GM19035 (cell line): ENCODE measurements around the gene RAB12.

ENCODE experiments used
- ATAC-seq: cut with Tn5 transposase; IDR thresholded peaks from one replicate; pipeline ENCODE4 v1.9.1; 2021; ENCODE audit not compliant: unreplicated experiment

RAB12 gene

DNA sequence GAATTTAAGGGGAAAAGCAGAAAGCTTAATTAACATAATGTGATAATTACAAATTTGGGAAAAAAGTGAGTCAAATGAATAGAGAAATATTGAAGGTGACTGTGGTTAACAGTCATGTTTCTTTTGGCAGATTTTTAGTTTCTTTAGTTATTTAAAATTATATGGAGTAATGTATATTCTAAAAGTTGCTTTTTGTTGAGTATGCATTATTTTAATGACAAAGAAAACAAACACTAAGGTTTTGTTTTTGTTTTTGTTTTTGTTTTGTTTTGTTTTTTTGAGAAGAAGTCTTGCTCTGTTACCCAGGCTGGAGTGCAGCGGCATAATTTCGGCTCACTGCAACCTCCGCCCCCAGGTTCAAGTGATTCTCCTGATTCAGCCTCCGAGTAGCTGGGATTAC, 65.8 kb downstream of the RAB12 start:
- no peak for ATAC-seq

DNA sequence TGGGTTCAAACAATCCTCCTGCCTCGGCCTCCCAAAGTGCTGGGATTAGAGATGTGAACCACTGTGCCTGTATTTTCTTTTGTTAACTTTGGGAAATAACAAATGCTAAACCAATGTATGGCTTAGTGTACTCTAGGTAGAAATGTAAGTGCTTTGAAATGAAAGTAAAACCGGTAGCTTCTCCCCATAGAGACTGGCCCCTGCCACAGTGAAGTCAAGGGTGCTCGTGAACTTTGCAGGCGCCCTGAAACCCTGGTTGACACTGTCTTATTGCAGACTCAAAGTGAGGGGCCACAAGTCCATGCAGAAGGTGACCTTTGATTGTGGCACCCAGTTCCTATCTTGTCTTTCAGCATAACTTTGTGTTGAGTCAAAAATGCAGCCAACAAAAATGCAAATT, 72.0 kb downstream of the RAB12 start:
- ATAC-seq: no peak

DNA sequence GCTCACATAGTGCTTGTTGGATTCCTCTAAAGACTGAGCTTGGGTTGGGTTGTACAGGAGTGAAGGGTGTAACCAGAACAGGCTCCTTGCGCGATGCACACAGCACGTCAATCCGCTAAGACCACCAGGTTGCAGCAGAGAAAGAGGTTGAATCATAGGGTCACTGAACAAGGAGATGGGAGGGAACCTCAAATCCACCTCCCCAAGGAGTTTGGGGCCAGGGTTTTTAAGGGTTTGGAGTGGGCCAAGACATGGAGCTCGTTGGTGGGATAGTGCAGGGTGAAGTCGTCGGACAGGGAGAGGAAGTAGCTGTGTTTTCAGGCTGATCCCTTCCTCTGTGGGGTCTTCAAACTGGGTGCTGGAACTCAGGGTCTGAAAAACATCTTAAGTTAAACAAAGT, 75.3 kb downstream of the RAB12 start:
- no peak for ATAC-seq

DNA sequence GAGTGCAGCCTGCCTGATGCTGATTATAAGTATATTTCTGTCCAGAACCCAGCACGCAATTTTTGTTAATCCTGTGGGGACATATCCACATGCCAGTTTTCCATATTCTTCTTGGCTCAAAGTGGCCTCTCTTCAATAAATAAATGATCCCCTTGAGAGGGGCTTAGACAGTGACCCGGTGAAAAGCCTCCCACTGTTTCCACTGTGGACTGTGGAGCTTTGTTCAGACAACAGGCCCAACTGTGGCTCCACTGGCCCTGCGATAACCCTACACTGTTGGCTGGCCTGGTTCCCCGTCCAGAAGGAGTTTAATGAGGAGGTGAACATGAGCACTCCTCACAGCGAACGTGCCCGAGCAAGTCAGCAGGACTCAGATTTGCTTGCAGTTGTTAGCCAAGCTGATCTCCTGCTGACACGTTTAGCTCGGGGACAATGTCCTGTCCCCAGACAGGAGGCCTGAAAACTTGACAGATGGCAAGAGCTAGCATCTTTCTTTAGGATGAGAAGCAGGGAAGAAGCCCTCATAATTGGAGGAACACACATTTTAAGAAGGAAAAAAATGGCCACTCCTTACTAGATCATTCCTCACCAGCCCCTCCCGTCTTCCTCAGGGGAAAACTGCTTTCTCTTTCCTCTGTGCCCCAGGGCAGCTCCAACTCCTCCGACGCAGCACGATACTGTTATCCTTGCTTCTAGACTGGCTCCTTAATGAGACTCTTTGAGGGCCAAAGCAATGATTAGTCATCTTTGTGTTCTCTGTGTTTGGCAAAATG, 76.1 kb downstream of the RAB12 start:
- ATAC-seq: no peak

DNA sequence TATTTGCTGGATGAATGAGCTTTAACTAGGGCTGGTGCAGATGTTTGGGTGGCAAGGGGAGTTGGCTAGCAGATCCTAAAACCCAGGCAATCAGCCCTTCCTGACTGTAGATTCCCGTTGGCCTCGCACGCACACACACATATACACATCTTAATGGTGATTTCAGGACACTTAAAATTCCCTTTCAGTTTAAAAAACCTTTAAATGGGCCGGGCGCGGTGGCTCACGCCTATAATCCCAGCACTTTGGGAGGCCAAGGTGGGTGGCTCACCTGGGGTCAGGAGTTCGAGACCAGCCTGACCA, 76.6 kb downstream of the RAB12 start:
- ATAC-seq: no peak

DNA sequence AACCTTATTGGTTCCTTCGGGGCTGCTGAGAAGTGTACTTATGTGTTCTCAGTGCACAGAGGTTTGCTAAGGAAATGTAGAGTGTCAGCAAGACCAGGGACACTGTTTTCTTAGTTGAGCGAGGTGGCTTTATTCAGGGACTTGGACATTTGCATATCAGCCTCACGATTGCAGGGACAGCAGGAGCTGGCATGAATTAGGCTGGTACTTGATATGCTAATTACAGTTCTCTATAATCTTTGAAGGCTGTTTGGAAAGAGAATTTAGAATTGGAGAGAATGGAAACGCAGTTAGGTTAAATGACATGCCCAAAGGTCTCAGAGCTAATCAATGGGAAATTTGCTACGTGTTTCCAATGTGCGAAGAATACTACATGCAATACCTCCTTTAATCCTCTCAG, 77.4 kb downstream of the RAB12 start:
- no peak for ATAC-seq

DNA sequence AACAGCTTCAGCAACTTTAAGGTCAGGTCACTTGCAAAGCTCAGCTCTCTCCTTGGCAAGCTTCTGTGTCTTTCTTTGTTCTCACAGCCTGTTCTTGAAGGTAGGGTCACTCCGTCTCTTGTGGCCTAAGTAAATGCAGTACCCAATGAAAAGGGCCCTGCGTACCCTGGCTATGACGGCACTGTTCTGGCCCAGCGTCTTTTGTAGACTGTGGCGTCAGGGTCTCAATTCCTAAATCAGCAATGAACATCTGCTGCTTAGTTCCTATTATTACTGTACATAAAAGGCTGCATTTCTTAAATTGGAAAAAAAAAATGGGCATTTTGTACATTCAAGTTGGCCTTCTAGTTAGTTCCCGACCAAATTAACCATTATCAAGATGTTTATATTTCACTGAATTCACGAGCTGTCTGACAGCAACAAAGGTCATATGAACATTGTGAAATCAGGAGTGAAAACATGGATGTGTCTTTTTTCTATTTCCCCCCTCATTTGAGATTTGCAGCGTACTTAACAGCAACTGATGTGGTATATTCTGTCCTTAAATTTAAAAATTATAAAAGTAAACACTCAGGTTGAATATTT, 79.1 kb downstream of the RAB12 start:
- ATAC-seq: no peak

DNA sequence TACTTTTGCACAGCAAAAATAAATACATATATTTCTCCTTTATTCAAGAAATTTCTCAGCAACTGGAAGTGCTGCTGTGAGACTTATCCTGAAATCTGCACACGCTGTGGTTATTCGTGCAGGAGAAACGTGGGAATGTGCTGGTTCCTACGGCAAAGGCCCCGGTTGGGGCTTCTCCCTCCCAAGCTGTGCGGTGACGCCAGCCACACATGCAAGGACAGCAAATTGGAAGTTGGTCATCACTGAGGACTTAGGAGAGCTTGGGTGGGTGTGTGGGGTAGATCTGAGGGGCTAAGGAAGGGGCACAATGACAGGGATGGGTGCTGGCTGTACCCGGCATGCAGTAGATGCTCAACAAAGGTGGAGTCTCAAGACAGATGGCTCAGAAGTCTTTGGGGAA, 79.6 kb downstream of the RAB12 start:
- no peak for ATAC-seq
